CD4-positive, CD25-positive, alpha-beta regulatory T cell (primary cell): ENCODE results near the gene SYT15. TPM values are rescaled to one million over a fixed set of nuclear protein-coding genes. Genes with fewer than 3 reads are reported as not detected.

Source experiments
- ATAC-seq, 2 donors: fragments of 150-1000 bp; cut with Tn5 transposase; one replicate each; pipeline ENCODE4 v1.10.0; 2021; ENCODE audit warnings: low read depth in 2 of 2, moderate number of reproducible peaks in 2 of 2, moderate library complexity in 1 of 2
- DNase-seq, 3 donors: peaks; one replicate each; pipeline versions ENCODE4 v3.0.0 to v3.0.0-alpha.2; 2012 to 2022; ENCODE audit warnings: mixed read lengths in 1 of 3
- H3K27ac ChIP-seq: one replicate; pipeline ENCODE4 v1.7.0; 2013; ENCODE audit warnings: mild to moderate bottlenecking, low read length; ENCODE audit not compliant: insufficient read depth, poor library complexity, severe bottlenecking
- H3K27me3 ChIP-seq: one replicate; pipeline ENCODE4 v1.7.0; 2013; ENCODE audit warnings: low read length; ENCODE audit not compliant: control insufficient read depth, insufficient read depth
- H3K36me3 ChIP-seq: one replicate; pipeline ENCODE4 v1.7.0; 2013; ENCODE audit warnings: mild to moderate bottlenecking, low read length, moderate library complexity; ENCODE audit not compliant: control insufficient read depth, insufficient read depth
- H3K4me1 ChIP-seq: 2 replicates; pipeline ENCODE4 v1.7.0; 2013; ENCODE audit warnings: mild to moderate bottlenecking, low read length; ENCODE audit not compliant: insufficient read depth, control insufficient read depth, poor library complexity, severe bottlenecking
- H3K4me3 ChIP-seq: one replicate; pipeline ENCODE4 v1.7.0; 2013; ENCODE audit warnings: low read depth, mild to moderate bottlenecking, low read length, moderate library complexity
- H3K9me3 ChIP-seq, 2 experiments: 1 replicate in 1 of 2; 2 replicates in 1 of 2; pipeline ENCODE4 v1.7.0; 2013; ENCODE audit warnings: low read length in 2 of 2, mild to moderate bottlenecking in 1 of 2, moderate library complexity in 1 of 2; ENCODE audit not compliant: control insufficient read depth in 2 of 2
- H3K27ac Mint-ChIP-seq, 3 donors: one replicate each; pipeline ENCODE4 v1.8.0; 2020 to 2022; ENCODE audit warnings: mild to moderate bottlenecking in 3 of 3, mixed read lengths in 3 of 3, moderate library complexity in 2 of 3
- H3K27me3 Mint-ChIP-seq: one replicate; pipeline ENCODE4 v1.8.0; 2022; ENCODE audit warnings: mild to moderate bottlenecking, mixed read lengths
- H3K36me3 Mint-ChIP-seq: one replicate; pipeline ENCODE4 v1.8.0; 2020; ENCODE audit warnings: mixed read lengths
- H3K4me1 Mint-ChIP-seq, 4 donors: one replicate each; pipeline ENCODE4 v1.8.0; 2020 to 2022; ENCODE audit warnings: mixed read lengths in 4 of 4, mild to moderate bottlenecking in 1 of 4
- H3K4me3 Mint-ChIP-seq, 4 donors: one replicate each; pipeline ENCODE4 v1.8.0; 2020 to 2022; ENCODE audit warnings: mild to moderate bottlenecking in 4 of 4, mixed read lengths in 4 of 4, moderate library complexity in 3 of 4
- H3K9me3 Mint-ChIP-seq, 7 donors: one replicate each; pipeline ENCODE4 v1.8.0; 2020 to 2022; ENCODE audit warnings: mixed read lengths in 7 of 7, mild to moderate bottlenecking in 3 of 7, moderate library complexity in 2 of 7
- polyA plus RNA-seq, 4 donors: library from polyadenylated mRNA; unstranded; fragments of 300-500 nt; fragmentation: Illumina TruSeq; gene quantifications; one replicate each; pipeline ENCODE4 v1.2.3, GENCODE V29; 2021
- total RNA-seq: library from RNA; stranded (reverse); gene quantifications from one replicate; pipeline ENCODE4 v1.2.3, GENCODE V29; 2022

Gene SYT15
- total and polyA plus RNA-seq, 5 donors from 2014 or later = 0.09 to 0.67 (median 0.16) TPM; not detected in 1

DNA sequence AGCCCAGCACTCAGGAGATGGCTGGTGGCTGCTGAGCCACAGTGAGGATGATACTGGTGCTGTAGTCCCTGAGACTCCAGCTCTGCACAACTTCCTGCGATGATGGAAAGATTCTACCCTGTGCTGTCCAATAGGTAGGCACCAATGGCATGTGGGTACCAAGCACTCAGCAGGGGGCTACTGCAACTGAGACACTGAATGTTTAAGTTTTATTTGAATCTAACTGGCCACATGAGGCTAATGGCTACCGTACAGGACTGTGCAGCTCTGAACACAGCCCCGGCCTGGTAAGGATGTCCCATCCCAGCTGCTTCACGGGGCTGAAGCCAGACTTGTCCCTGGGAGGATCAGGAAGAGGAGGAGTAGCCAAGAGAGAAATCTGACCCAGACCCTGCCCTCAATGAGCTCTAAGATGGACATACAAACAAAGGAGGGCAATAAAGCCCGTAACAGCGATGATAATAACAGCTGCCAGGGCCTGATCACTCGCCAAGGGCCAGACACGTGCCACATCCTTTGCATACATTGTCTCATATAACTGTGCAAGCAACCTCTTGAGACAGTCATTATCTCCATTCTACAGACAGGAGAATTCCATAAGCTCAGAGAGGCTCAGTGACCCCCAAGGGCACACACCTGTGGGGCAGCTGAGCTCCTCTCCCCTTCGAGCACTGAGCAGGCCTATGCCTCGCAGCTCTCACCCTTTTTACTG lies 26.2 kb upstream of the SYT15 start:
- H3K9me3 Mint-ChIP-seq = no peaks in the 10 kb centered on the region
- H3K27me3 ChIP-seq = peaks cover 7% of the 10 kb centered on the region
- H3K36me3 Mint-ChIP-seq = no peaks in the 10 kb centered on the region
- peaks cover 0 to 12% (median 0%) of the 10 kb centered on the region in 4 donors for H3K4me1 Mint-ChIP-seq
- ATAC-seq (no peak), DNase-seq (no peak)
- H3K4me3 ChIP-seq = no peak overlapping the region
- no peak overlapping the region for H3K4me3 Mint-ChIP-seq
- H3K27me3 Mint-ChIP-seq = peaks cover 14% of the 10 kb centered on the region
- H3K9me3 ChIP-seq = no peaks in the 10 kb centered on the region
- no peak overlapping the region for H3K27ac ChIP-seq
- H3K4me1 ChIP-seq = no peaks in the 10 kb centered on the region
- H3K36me3 ChIP-seq = no peaks in the 10 kb centered on the region
- no peak overlapping the region for H3K27ac Mint-ChIP-seq

DNA sequence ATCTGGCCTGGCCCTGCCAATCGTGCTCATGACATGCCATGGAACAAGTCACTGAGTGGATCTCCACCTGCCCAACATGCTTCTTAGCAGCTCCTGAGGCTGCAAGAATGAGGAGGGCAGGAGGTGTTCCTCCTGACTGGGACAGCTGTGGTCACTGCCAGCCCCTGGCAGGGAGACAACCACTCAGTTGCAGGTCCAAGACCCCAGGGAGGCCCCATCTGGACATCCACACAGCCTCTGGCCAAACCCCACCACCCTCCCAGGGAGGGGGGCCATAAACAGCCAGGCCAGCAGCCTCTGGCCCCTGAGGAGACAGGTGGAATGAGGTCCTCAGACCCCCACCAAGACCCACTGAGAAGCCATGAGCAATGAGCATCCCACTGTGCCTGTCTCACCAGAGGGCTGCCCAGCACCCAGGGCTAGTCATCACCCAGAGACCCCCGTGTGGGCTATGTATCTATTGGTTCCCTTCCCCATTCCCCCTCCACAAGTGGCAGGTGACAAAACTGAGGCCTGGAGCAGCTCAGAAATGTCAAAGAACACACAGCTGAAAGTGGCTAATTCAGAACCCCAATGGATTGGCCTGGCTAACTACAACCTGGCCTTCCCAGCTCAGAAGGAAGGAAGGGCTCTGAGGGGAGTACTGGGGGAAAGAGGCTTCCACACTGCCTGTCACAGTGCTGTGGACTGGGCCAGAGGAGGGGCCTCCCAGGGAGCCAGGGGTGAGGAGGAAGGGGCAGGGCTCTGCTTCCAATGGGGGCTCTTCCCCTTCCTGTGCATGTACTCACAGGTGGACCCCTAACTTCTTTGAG lies 25.5 kb upstream of the SYT15 start:
- no peak overlapping the region for H3K4me3 ChIP-seq
- H3K4me3 Mint-ChIP-seq = no peak overlapping the region
- no peak overlapping the region for H3K27ac ChIP-seq
- ATAC-seq (no peak), DNase-seq (no peak)
- H3K9me3 ChIP-seq = no peaks in the 10 kb centered on the region
- no peaks in the 10 kb centered on the region for H3K36me3 Mint-ChIP-seq
- H3K27ac Mint-ChIP-seq = no peak overlapping the region
- H3K9me3 Mint-ChIP-seq = no peaks in the 10 kb centered on the region
- H3K36me3 ChIP-seq = no peaks in the 10 kb centered on the region
- peaks cover 10% of the 10 kb centered on the region for H3K27me3 ChIP-seq
- H3K4me1 ChIP-seq = no peaks in the 10 kb centered on the region
- peaks cover 21% of the 10 kb centered on the region for H3K27me3 Mint-ChIP-seq
- peaks cover 0 to 15% (median 0%) of the 10 kb centered on the region in 4 donors for H3K4me1 Mint-ChIP-seq

DNA sequence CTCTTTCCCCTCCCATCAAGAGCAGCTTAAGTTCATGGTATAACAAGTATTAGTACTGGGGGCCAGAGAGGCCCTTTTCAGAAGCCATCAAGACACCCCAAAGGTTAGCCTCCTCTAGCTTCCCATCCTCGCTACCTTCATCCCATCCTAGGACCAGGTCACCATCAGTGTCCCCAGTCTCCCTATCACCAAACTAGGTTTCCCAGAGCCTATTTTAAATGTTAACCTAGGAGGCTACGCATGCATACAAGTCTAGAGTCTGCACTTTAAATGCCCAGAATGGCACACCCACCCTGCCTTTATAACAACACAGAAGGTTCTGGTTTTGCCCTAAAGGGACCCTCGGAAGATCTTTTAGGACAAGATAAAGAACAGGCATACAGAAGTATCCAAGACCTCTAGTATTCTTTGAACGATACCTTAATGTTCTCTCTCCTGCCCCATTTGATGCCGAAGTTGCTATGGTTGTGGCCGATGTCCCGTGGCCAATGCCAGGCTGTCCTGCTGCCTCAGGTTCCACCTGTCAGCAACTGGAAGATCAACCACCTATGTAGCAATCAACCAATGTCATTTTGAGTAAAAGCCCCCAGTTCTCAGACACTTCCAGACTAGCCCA lies 24.7 kb upstream of the SYT15 start:
- Histone ChIP-seq H3K9me3 (no peaks in the 10 kb centered on the region), H3K4me3 (no peak overlapping the region), H3K27ac (no peak overlapping the region), H3K27me3 (peaks cover 11% of the 10 kb centered on the region), H3K4me1 (no peaks in the 10 kb centered on the region), H3K36me3 (no peaks in the 10 kb centered on the region)
- Mint-ChIP-seq H3K27me3 (peaks cover 21% of the 10 kb centered on the region), H3K4me3 (no peak overlapping the region), H3K9me3 (no peaks in the 10 kb centered on the region), H3K4me1 (peaks cover 0 to 15% (median 0%) of the 10 kb centered on the region in 4 donors), H3K36me3 (no peaks in the 10 kb centered on the region), H3K27ac (no peak overlapping the region)
- ATAC-seq = no peak
- no peak for DNase-seq

DNA sequence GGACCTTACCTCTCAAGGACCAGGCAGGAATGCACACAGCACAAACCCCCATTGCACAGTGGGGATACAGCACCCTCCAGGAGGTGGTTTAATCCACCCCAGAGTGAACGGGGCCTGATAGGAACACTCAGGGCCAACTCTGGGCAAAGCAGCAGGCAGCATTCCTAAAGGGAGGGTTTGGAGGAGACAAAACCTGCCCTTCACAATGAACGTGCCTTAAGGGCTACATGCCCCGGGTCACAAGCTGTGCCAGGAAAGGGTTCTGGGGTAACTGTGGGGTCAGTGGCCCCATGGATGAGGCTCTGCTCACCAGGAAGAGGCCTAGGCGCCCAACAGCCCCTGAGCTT lies 23.6 kb upstream of the SYT15 start:
- peaks cover 21% of the 10 kb centered on the region for H3K27me3 Mint-ChIP-seq
- peaks cover 13% of the 10 kb centered on the region for H3K27me3 ChIP-seq
- H3K9me3 ChIP-seq = no peaks in the 10 kb centered on the region
- H3K27ac Mint-ChIP-seq = no peak overlapping the region
- DNase-seq (no peak), ATAC-seq (no peak)
- no peaks in the 10 kb centered on the region for H3K4me1 ChIP-seq
- H3K4me3 ChIP-seq = no peak overlapping the region
- H3K9me3 Mint-ChIP-seq = no peaks in the 10 kb centered on the region
- no peak overlapping the region for H3K27ac ChIP-seq
- peaks cover 0 to 15% (median 0%) of the 10 kb centered on the region in 4 donors for H3K4me1 Mint-ChIP-seq
- H3K4me3 Mint-ChIP-seq = peak overlapping the region in 1 of 4 donors; percentile 62
- H3K36me3 ChIP-seq = no peaks in the 10 kb centered on the region
- no peaks in the 10 kb centered on the region for H3K36me3 Mint-ChIP-seq

DNA sequence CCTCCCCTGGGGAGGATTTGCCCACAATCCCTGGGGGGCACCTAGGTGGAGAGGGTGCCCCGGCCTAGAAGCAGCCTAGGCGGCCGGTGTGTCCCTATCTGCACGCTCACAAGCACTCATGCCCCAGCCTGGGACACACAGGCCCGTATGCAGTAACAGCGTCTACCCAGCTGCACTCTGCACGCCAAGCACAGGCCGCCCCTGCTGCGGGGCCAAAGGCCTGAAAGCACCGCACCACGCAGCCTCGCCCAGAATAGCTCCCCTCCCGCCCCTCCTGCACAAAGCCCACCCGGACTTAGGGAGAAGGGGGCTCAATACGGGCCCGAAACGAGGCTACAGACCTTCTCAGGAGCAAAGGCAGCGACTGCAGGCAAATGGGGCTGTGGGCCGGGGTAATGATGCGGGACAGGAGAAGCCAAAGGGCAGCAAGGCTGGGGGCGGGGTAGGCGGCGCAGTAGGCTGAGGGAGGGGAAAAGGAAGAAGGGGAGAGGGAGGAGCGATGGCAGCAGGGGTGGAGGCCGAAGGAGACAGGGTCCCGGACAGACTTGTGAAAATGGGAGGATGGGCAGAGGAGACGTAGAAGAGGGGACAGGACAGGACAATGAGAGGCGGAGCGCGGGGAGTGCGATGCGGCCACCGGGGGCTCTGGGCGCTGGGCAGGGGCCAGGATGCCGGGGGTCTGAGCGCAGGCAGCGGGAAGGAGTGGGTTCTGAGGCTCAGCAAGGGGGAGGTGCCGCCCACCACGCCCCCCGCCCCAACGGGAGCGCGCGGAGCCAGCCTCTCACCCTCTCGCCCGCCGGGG lies 23.0 kb upstream of the SYT15 start:
- H3K4me3 Mint-ChIP-seq = peak overlapping the region in 2 of 4 donors; percentile 13 to 62
- ATAC-seq = no peak
- H3K4me1 ChIP-seq = no peaks in the 10 kb centered on the region
- peaks cover 13% of the 10 kb centered on the region for H3K27me3 ChIP-seq
- H3K9me3 ChIP-seq = no peaks in the 10 kb centered on the region
- DNase-seq = no peak
- no peak overlapping the region for H3K4me3 ChIP-seq
- no peaks in the 10 kb centered on the region for H3K36me3 ChIP-seq
- no peaks in the 10 kb centered on the region for H3K36me3 Mint-ChIP-seq
- peaks cover 21% of the 10 kb centered on the region for H3K27me3 Mint-ChIP-seq
- no peak overlapping the region for H3K27ac ChIP-seq
- no peaks in the 10 kb centered on the region for H3K9me3 Mint-ChIP-seq
- H3K27ac Mint-ChIP-seq = no peak overlapping the region
- H3K4me1 Mint-ChIP-seq = peaks cover 0 to 15% (median 0%) of the 10 kb centered on the region in 4 donors

DNA sequence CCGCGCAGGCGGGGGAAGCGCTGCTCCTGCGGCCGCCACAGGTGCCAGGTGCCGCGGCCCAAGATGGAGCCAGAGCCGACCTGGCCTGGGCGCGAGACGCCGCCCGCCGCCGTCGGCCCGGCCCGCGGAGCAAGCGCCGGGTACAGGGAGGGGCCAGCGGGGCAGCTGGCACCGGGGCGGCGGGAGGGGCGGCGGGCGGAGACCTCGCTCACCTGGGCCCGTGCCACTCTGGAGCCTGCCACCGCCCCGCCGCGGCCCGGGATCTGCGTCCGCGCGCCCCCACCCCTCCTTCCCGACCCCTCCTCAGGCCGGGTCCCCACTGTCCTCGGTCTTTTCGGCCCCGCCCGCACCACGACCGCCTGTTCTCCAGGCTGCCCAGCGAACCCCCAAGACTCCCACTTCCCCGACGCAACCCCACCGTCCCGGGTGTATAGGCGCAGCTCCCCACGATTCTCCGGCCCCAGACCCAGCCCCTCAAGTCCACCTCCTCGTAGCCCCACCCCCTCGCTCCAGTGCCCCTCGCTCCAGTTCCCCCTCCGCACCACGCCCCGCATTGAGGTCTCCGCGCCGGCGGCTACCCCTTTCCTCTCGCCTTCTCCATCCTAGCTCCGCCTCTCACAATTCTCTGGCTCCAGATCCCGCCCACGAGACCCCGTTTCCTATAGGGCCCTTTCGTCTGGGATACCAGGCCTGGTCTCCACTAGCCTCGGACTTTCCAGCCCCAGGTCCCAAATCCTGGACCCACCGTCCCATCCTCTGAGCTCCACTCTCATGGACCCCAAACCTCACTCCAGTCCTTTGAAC lies 22.2 kb upstream of the SYT15 start, which contains the start of gene GPRIN2:
TSS of gene GPRIN2 (minus strand) at position 144 of the 804 bp plus-strand sequence. CDS start 5,922 bp downstream, outside the sequence.
- H3K9me3 Mint-ChIP-seq = no peaks in the 10 kb centered on the region
- H3K36me3 Mint-ChIP-seq = no peaks in the 10 kb centered on the region
- H3K4me3 Mint-ChIP-seq = peak within 1 kb of the TSS in 2 of 4 donors; percentile 52 to 85
- no peak for ATAC-seq
- H3K27me3 Mint-ChIP-seq = peaks cover 21% of the 10 kb centered on the region
- H3K4me1 Mint-ChIP-seq = peaks cover 0 to 15% (median 0%) of the 10 kb centered on the region in 4 donors
- Histone ChIP-seq H3K4me1 (no peaks in the 10 kb centered on the region), H3K27ac (no peak within 1 kb of the TSS), H3K27me3 (peaks cover 13% of the 10 kb centered on the region), H3K9me3 (no peaks in the 10 kb centered on the region), H3K4me3 (no peak within 1 kb of the TSS), H3K36me3 (no peaks in the 10 kb centered on the region)
- no peak within 1 kb of the TSS for H3K27ac Mint-ChIP-seq
- no peak for DNase-seq
